Lower leg skin (tissue), 4 donors: Measurements from ENCODE around the gene IL32. TPM values are rescaled to one million over a fixed set of nuclear protein-coding genes. Genes with fewer than 3 reads are reported as not detected.

Experiments used
- DNase-seq, 2 donors: peaks; one replicate each; pipeline ENCODE4 v3.0.0-alpha.2; 2019; ENCODE audit warnings: low spot score in 2 of 2
- H3K4me3 ChIP-seq: fragments of 200-600 bp; sonication (generic); 2 replicates; pipeline ENCODE4 v1.5.1; 2017; ENCODE audit warnings: mild to moderate bottlenecking, low read depth; ENCODE audit not compliant: poor library complexity, severe bottlenecking
- CTCF ChIP-seq, 3 donors: fragments of 450-650 bp; IDR thresholded peaks; one replicate each; pipeline ENCODE4 v1.5.1; 2016; ENCODE audit warnings: antibody characterized with exemption in 3 of 3, mild to moderate bottlenecking in 3 of 3, moderate library complexity in 2 of 3
- POLR2A ChIP-seq, 2 donors: fragments of 450-650 bp; IDR thresholded peaks; one replicate each; pipeline ENCODE4 v1.6.1; 2016 to 2017; ENCODE audit warnings: antibody characterized with exemption in 2 of 2, mild to moderate bottlenecking in 1 of 2, moderate library complexity in 1 of 2
- WGBS, 2 donors: methylation state at CpG; one replicate each; pipeline ENCODE4 v1.1.5; 2018; 5-methylcytosine and 5-hydroxymethylcytosine counted together
- intact Hi-C: fragments of 100-400 bp; cut with DNase I; formaldehyde crosslinking; loops from one replicate; pipeline ENCODE4 v1.15.0; 2023; ENCODE audit warnings: low total_unique reads
- total RNA-seq, 4 donors: library from RNA; depleted of rRNA; stranded (reverse); fragments of >200 nt; gene quantifications; one replicate each; pipeline ENCODE4 v1.1.0, GENCODE V29; 2016

IL32 gene
- total RNA-seq, 4 donors from 2014 or later = 0.80 to 7.2 (median 5.1) TPM

GRCh38 chr16:3099395-3099731 lies 33.9 kb downstream of the IL32 start:
- TF ChIP-seq CTCF (IDR thresholded peaks at IDR 0.05) (no peak), POLR2A (IDR thresholded peaks at IDR 0.05) (no peak)
- intact Hi-C loops = no loop called here
- no peak for DNase-seq
- H3K4me3 ChIP-seq = no peak overlapping the region
- WGBS, 2 donors = 73% methylated on average over 5 of the region's 5 CpGs

GRCh38 chr16:3099732-3100499 lies 34.5 kb downstream of the IL32 start:
- WGBS, 2 donors = 5 to 8% methylated on average over 39 of the region's 39 CpGs
- no peak for TF ChIP-seq POLR2A (IDR thresholded peaks at IDR 0.05)
- peak; percentile 91 to 98 for DNase-seq
- intact Hi-C loops = no loop called here
- no peak overlapping the region for H3K4me3 ChIP-seq

GRCh38 chr16:3101018-3101840 lies 35.8 kb downstream of the IL32 start:
- H3K4me3 ChIP-seq = no peak overlapping the region
- intact Hi-C loops = no loop called here
- TF ChIP-seq CTCF (IDR thresholded peaks at IDR 0.05) (no peak), POLR2A (IDR thresholded peaks at IDR 0.05) (no peak)
- DNase-seq = no peak
- WGBS, 2 donors = 58 to 65% methylated on average over 29 of the region's 29 CpGs

- H3K4me3 ChIP-seq = no peak overlapping the region
- intact Hi-C loops = no loop called here
- TF ChIP-seq CTCF (IDR thresholded peaks at IDR 0.05) (no peak), POLR2A (IDR thresholded peaks at IDR 0.05) (no peak)
- no peak for DNase-seq
- WGBS, 2 donors = 56 to 63% methylated on average over 27 of the region's 27 CpGs
Observed at GRCh38 chr16:3101841-3102470, 36.5 kb downstream of the IL32 start.

- TF ChIP-seq CTCF (IDR thresholded peaks at IDR 0.05) = no peak
- no peak for TF ChIP-seq POLR2A (IDR thresholded peaks at IDR 0.05)
Observed at GRCh38 chr16:3106205-3106928, 40.9 kb downstream of the IL32 start.

More at GRCh38 chr16:3106205-3106928, 40.9 kb downstream of the IL32 start:
- peak; percentile 86 to 98 for DNase-seq
- peak overlapping the region; percentile 55 for H3K4me3 ChIP-seq
- intact Hi-C loops = no loop called here
- WGBS, 2 donors = 0 to 1% methylated on average over 41 to 74 of the region's 74 CpGs
